Esophagus muscularis mucosa (tissue), 4 donors: ENCODE measurements around the gene ANAPC1.
"Not testable (repeated sequence)": the region's sequence is repeated elsewhere in the genome, so short reads cannot be mapped to it uniquely, and the experiment has no call there.

Experiments
- CTCF ChIP-seq, 3 experiments: fragments of 200-600 bp in 2 of 3; fragments of 450-650 bp in 1 of 3; sonication (generic) in 2 of 3; IDR thresholded peaks; one replicate each; pipeline ENCODE4 v1.5.1; 2017 to 2019; ENCODE audit warnings: antibody characterized with exemption in 3 of 3, mild to moderate bottlenecking in 2 of 3, moderate library complexity in 1 of 3
- EP300 ChIP-seq: sonication (generic); formaldehyde crosslinking; IDR thresholded peaks from one replicate; pipeline ENCODE4 v1.6.1; 2017; ENCODE audit warnings: antibody characterized with exemption
- POLR2A ChIP-seq: fragments of 450-650 bp; IDR thresholded peaks from one replicate; pipeline ENCODE4 v1.6.1; 2017; ENCODE audit warnings: antibody characterized with exemption, moderate library complexity, mild to moderate bottlenecking, low read depth
- POLR2AphosphoS5 ChIP-seq, 2 donors: sonication (generic); formaldehyde crosslinking; IDR thresholded peaks; one replicate each; pipeline ENCODE4 v1.6.1; 2017; ENCODE audit warnings: antibody characterized with exemption in 2 of 2

GRCh38 chr2:111777155-111777554 lies 106.8 kb downstream of the ANAPC1 start:
- TF ChIP-seq POLR2AphosphoS5 (IDR thresholded peaks at IDR 0.05); POLR2A; CTCF (IDR thresholded peaks at IDR 0.05); EP300: not testable (repeated sequence)
